DND-41 (cell line): ENCODE results near the gene SLC35F5.

Source experiments
- ATAC-seq: fragments of 200-7000 bp; cut with Tn5 transposase; 3 replicates; pipeline ENCODE4 v1.9.1; 2021; ENCODE audit warnings: low read depth; ENCODE audit not compliant: insufficient read depth
- DNase-seq: peaks from one replicate; pipeline ENCODE4 v3.0.0-alpha.2; 2020
- H2AFZ ChIP-seq: 2 replicates; pipeline ENCODE4 v1.6.0; 2012; ENCODE audit warnings: low read depth, low read length
- H3K27ac ChIP-seq: 2 replicates; pipeline ENCODE4 v1.5.1; 2012; ENCODE audit warnings: low read length, inconsistent platforms
- H3K27me3 ChIP-seq: fragments of 200-600 bp; sonication (generic); 2 replicates; pipeline ENCODE4 v1.6.0; 2012; ENCODE audit warnings: low read length, mild to moderate bottlenecking, inconsistent platforms; ENCODE audit not compliant: insufficient read depth, poor library complexity
- H3K36me3 ChIP-seq: 2 replicates; pipeline ENCODE4 v1.5.1; 2012; ENCODE audit warnings: low read length, inconsistent platforms; ENCODE audit not compliant: insufficient read depth
- H3K4me1 ChIP-seq: 2 replicates; pipeline ENCODE4 v1.5.1; 2012; ENCODE audit warnings: mild to moderate bottlenecking, low read length; ENCODE audit not compliant: insufficient read depth
- H3K4me2 ChIP-seq: 2 replicates; pipeline ENCODE4 v1.6.0; 2012; ENCODE audit warnings: mild to moderate bottlenecking, moderate library complexity, low read length, inconsistent platforms; ENCODE audit not compliant: insufficient read depth
- H3K4me3 ChIP-seq, 2 experiments: fragments of 200-600 bp in 1 of 2; shearing (Covaris generic) in 1 of 2; 2 replicates each; pipeline ENCODE4 v1.5.1; 2012 to 2016; ENCODE audit warnings: inconsistent platforms in 2 of 2, low read length in 2 of 2, mild to moderate bottlenecking in 2 of 2, low read depth in 1 of 2, moderate library complexity in 1 of 2
- H3K79me2 ChIP-seq: 2 replicates; pipeline ENCODE4 v1.6.0; 2012; ENCODE audit warnings: low read length, inconsistent platforms; ENCODE audit not compliant: insufficient read depth
- H3K9ac ChIP-seq: 2 replicates; pipeline ENCODE4 v1.6.0; 2012; ENCODE audit warnings: low read depth, mild to moderate bottlenecking, inconsistent platforms, low read length, moderate library complexity
- H3K9me3 ChIP-seq: 2 replicates; pipeline ENCODE4 v1.5.1; 2012; ENCODE audit warnings: low read length, moderate library complexity, mild to moderate bottlenecking, inconsistent platforms; ENCODE audit not compliant: insufficient read depth, severe bottlenecking
- H4K20me1 ChIP-seq: 2 replicates; pipeline ENCODE4 v1.6.0; 2012; ENCODE audit warnings: low read length; ENCODE audit not compliant: insufficient read depth
- CTCF ChIP-seq: IDR thresholded peaks from 2 replicates; pipeline ENCODE4 v1.5.1; 2012; ENCODE audit warnings: borderline replicate concordance, low read length, moderate library complexity, mild to moderate bottlenecking; ENCODE audit not compliant: poor library complexity, severe bottlenecking; ENCODE audit errors: extremely low read depth
- EZH2 ChIP-seq: IDR thresholded peaks from 3 replicates; pipeline ENCODE4 v1.6.1; 2012; ENCODE audit warnings: borderline replicate concordance, low read depth, mild to moderate bottlenecking, moderate library complexity, low read length, inconsistent platforms; ENCODE audit not compliant: severe bottlenecking

Gene SLC35F5

GRCh38 chr2:113768770-113769169 is 12.3 kb upstream of the SLC35F5 start:
- TF ChIP-seq CTCF (no peak), EZH2 (no peak)

GRCh38 chr2:113767811-113768460 is 11.5 kb upstream of the SLC35F5 start:
- no peaks in the 10 kb centered on the region for H3K4me1 ChIP-seq
- ATAC-seq (no peak), DNase-seq (no peak)
- H3K79me2 ChIP-seq = no peaks in the 10 kb centered on the region
- no peak for TF ChIP-seq CTCF
- H4K20me1 ChIP-seq = no peaks in the 10 kb centered on the region
- no peak overlapping the region for H3K4me3 ChIP-seq
- no peak overlapping the region for H2AFZ ChIP-seq
- H3K27ac ChIP-seq = no peak overlapping the region
- H3K9ac ChIP-seq = no peak overlapping the region
- H3K36me3 ChIP-seq = no peaks in the 10 kb centered on the region
- no peak overlapping the region for H3K4me2 ChIP-seq
- no peaks in the 10 kb centered on the region for H3K9me3 ChIP-seq
- H3K27me3 ChIP-seq = no peaks in the 10 kb centered on the region

More at GRCh38 chr2:113768770-113769169, 12.3 kb upstream of the SLC35F5 start:
- no peaks in the 10 kb centered on the region for H3K9me3 ChIP-seq
- ATAC-seq (no peak), DNase-seq (no peak)
- H3K36me3 ChIP-seq = no peaks in the 10 kb centered on the region
- H3K79me2 ChIP-seq = no peaks in the 10 kb centered on the region
- no peak overlapping the region for H3K4me2 ChIP-seq
- no peaks in the 10 kb centered on the region for H3K4me1 ChIP-seq
- no peak overlapping the region for H3K9ac ChIP-seq
- H2AFZ ChIP-seq = no peak overlapping the region
- no peak overlapping the region for H3K4me3 ChIP-seq
- no peak overlapping the region for H3K27ac ChIP-seq
- no peaks in the 10 kb centered on the region for H3K27me3 ChIP-seq
- no peaks in the 10 kb centered on the region for H4K20me1 ChIP-seq

- H3K4me2 ChIP-seq = no peak overlapping the region
- H3K79me2 ChIP-seq = no peaks in the 10 kb centered on the region
Observed at GRCh38 chr2:113765276-113765675, 8.8 kb upstream of the SLC35F5 start.

More at GRCh38 chr2:113765276-113765675, 8.8 kb upstream of the SLC35F5 start:
- no peak for TF ChIP-seq EZH2
- no peak for TF ChIP-seq CTCF
- no peak overlapping the region for H3K27ac ChIP-seq
- H4K20me1 ChIP-seq = no peaks in the 10 kb centered on the region
- H3K36me3 ChIP-seq = no peaks in the 10 kb centered on the region
- H3K9me3 ChIP-seq = no peaks in the 10 kb centered on the region
- DNase-seq = no peak
- H3K27me3 ChIP-seq = no peaks in the 10 kb centered on the region
- no peaks in the 10 kb centered on the region for H3K4me1 ChIP-seq
- no peak overlapping the region for H2AFZ ChIP-seq
- no peak for ATAC-seq
- no peak overlapping the region for H3K4me3 ChIP-seq
- no peak overlapping the region for H3K9ac ChIP-seq
